ENCODE results near the gene ZNF311.
"Not testable (repeated sequence)": the region's sequence is repeated elsewhere in the genome, so short reads cannot be mapped to it uniquely, and the experiment has no call there.

Gene ZNF311

DNA sequence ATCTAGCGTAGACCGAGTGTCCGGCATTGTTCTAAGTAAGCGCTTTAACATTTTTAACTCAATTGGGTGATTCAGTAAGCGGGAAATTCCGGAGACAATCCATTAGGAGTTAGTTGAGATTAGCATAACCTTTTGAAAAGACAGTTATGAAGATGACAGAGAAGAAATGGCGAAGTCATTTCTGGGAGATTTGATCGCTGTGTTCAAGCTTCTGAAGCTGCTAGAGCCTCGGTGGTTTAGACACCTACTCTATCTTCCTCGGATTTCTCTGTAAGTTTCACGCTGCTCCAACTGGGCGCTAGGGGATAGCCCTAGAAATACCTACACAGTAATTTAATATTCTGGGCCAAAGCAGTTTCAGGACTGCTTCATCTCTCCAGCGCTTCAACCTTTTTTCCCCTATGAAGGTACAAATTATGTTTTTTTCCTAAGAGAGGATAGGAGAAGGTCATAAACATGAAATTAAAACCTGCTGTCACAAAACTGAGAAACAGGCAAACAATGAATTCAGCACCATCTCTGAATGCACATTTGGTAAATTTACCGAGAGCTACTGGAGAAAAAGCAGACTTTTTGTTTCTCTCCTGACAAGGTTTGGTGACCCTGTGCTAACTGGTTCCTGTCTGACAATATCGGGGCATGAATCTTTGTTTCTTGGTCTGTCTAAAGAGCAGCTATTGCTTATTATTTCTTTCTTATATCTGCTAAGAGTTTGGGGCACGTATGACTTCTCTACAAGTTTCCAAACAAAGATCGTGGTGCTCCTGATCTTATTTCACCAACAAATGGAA is 22.4 kb downstream of the ZNF311 start:
- DNase-seq = peak; percentile 88

DNA sequence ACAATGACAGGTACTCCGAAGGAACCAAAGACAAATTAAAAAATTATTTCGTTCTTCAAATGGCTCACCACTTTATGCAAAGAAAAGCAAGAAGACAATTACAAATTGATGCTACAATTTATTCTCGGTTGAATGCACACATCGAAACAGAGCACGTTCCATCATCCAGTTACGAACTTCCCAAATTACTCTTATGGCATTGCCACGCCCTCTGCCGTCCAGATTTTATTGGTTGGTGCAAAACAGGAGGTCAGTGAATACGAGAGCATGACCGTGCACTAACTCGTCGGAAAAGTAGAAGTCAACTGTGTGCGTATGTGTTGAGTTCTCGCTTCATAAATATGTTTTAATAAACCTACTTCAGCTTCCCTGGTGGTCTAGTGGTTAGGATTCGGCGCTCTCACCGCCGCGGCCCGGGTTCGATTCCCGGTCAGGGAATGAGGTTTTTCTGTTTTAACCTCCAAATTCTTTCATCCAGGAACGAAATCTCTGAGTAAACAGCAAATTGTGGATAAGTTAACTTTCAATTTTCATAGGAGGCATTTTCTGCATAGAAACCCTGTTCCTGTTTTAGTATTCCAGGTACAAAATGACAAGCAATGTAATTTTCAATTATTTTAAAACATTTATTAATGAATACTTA is 23.2 kb downstream of the ZNF311 start:
- DNase-seq = peak; percentile 95

DNA sequence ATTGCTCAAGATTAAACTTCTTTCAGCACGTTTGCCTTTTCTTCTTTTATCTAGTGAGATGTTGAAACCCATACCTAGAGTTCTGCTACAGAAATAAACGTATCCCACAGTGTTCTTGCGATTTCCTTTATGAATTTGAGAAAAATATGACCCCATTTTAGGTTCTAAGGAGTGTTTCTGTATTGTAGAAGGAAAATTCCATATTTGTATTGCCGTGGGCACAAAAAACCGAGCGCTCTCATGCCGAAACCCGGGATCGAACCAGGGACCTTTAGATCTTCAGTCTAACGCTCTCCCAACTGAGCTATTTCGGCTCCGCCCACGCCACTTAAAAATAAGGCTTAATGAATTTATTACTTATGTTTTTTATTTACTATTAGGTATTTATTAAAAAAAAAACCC is 23.7 kb downstream of the ZNF311 start:
- peak; percentile 88 for DNase-seq

DNA sequence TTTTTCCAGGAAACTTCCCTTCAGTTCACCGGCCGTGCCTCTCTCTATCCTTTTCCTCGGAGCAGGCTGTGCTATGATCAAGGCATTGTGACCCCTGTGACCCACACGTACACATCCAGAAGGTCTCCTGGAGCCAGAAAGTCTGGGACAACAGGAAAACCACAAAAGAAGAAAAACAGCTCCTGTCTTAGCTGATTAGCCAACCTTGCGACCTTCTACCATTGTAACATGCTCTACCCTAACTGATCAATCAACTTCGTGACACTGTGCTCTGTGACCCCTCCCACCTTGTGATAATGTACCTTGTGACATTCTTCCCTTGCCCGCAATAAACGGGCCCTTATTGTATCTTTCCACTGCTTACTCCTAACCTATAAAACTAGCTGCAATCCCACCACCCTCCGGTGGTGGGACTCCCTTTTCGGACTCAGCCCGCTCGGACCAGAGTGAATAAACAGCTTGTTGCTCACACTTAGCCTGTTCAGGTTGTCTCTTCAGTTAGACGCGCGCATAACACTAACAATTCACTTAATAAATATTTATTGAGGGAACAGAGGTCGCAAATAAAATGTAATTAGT is 24.2 kb downstream of the ZNF311 start:
- peak; percentile 97 for DNase-seq

DNA sequence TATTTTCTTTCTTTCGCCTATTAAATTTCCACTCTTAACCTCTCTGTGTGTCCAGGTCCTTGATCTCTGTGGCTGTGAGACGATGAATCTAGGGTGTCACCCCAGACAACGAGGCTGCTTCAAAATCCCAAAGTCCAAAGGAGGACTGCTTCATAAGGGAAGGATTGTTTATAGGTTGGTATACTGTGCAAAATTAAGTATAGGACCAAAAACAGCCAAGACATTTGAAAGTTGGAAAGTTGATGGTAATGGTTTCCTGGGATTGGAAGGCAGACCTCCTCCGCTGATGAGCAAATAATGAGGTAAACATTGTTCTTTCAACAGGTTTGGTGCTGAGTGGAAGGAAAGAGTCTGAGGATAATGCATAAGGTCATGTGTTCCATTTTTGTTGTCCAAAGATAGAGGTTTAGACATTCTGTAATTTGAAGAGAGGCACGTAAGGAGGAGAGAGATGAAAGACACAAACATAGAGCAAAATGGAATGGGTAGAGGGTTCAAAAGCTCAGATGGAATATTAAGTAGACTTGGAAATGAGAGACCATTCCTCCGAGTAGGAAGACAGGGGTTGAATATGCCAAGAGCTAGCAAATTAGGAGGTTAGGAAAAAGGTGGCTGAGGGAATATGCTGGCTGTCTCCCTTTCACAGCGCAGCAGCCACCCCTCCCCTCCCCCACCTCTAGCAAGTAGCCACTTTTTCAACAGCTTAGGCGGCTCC is 24.8 kb downstream of the ZNF311 start:
- no peak for DNase-seq

DNA sequence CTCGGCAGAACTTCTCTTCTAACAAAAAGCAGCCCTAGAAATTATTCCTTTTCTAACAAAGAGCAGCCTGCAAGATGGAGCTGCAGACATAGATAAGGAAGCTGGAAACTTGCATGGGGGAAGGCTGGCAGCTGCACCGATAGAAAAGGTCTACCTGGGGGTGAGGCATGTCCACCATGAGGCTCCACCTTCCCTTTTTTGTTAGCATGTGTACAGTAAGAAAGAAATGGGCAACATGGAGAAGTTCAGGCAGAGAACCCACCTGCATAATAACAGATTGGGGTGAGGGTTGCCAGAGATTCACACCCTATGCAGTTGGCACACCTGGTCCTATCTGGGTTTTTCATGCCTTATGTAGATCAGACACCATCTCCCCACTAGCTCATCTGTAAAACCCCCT is 25.4 kb downstream of the ZNF311 start:
- peak; percentile 61 for DNase-seq

DNA sequence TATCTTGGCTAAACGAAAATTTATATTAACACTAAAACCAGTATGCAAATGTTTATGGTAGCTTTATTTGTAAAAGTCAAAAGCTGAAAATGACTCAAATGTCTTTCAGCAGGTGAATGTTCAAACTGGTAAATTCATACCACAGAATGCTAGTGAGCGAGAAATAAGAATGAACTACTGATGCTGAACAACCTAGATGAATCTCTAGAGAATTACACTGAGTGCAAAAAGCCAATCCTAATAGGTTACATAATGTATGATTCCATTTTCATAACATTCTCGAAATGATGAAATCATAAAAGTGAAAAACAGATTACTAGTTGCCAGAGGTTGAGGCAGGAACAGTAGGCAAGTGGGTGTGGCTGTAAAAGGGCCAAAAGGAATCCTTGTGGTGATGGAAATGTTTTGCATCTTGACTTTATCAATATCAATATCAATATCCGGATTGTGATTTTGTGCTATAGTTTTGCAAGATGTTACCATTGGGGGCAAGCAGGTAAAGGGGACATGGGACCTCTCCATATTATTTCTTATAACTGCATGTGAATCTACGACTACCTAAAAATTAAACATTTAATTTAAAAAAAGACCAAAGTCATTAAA is 26.1 kb downstream of the ZNF311 start:
- DNase-seq = peak; percentile 35

DNA sequence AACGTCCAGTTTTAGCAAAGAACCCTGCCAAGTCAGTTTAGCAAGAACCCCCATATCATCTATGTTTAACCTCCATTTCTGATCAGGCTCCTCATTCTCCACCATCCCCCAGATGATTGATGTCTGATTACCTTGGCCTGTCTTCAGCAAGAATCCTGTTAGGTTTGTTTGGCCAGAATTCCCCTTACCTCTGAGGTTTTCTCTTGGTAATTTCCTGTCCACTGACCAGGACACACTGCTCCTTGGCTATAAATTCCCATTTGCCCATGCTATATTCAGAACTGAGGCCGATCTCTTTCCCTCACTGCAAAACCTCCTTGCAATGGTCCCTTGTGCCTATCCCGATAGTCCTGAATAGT is 27.0 kb downstream of the ZNF311 start:
- no peak for DNase-seq

- peak; percentile 79 for DNase-seq
Observed at GRCh38 chr6:28977341-28978132, 27.6 kb downstream of the ZNF311 start.

- DNase-seq = no peak
Observed at GRCh38 chr6:28976677-28977076, 28.4 kb downstream of the ZNF311 start.

DNA sequence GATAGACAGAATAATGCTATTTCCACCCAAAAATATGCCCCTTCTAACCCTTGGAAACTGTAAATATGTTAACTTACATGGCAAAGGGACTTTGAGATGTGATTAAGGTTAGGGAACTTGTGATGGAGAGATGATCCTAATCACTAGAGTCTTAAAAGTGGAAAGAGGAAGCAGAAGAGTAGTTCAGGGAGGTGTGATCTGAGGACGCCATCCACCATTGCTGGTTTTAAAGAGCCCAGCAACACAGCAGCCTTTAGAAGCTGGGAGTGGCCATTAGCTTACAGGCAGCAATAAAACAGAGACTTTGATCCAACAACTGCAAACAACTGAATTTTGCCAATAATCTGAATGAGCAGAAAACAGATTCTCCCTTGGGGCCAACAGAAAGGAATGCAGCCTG is 30.6 kb downstream of the ZNF311 start:
- DNase-seq = no peak

DNA sequence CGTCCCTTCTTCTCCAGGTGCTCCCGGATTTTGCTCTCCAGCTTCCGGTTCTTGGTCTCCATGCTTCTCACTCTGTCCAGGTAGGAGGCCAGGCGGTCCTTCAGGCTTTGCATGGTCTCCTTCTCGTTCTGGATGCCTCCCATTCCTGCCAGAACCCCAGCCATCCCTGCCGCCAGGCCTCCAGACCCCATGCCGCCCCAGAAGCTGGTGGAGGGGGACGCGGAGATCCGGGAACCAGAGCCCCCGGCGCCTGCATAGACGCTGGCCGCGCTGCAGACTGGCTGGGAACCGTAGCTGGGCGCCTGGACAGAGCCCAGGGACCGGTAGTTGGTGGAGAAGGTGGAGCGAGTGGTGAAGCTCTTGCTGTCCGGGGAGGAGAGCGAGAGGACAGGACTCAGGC is 35.1 kb downstream of the ZNF311 start:
- not testable (repeated sequence) for DNase-seq

DNA sequence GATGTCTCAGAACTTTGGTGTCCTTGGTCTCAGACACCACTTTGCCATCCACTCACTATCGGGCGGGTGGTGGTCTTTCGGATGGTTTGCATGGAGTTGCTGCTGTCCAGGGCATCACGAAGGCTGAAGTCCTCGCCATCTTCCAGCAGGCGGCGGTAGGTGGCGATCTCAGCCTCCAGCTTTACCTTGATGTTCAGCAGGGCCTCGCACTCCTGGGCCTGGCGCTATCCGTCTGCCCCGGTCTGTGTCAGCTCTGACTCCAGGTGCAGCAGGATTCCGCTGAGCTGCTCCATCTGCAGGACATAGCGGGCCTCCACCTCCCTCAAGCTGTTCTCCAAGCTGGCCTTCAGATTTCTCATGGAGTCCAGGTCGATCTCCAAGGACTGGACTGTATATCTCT is 36.0 kb downstream of the ZNF311 start:
- no peak for DNase-seq

DNA sequence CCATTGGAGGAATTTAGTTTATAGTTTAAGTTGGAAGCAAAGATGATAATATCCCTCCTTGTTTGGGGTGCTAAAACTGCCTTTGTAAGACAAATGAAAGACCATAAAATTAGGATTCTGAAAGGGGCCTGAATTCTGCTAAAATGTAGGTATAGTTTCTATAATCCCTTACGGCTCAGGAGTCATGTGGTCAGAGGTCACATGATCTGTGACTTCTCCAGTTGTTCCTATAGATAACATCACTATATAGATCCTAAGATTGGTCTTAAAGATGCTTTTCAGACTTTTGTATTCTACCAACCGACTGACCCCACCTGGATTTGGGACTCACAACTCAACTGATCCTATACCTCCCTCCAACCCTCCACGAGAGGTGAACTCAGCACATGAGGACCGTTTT is 36.6 kb downstream of the ZNF311 start:
- no peak for DNase-seq

- no peak for DNase-seq
Observed at GRCh38 chr6:28965706-28966105, 39.4 kb downstream of the ZNF311 start.

DNA sequence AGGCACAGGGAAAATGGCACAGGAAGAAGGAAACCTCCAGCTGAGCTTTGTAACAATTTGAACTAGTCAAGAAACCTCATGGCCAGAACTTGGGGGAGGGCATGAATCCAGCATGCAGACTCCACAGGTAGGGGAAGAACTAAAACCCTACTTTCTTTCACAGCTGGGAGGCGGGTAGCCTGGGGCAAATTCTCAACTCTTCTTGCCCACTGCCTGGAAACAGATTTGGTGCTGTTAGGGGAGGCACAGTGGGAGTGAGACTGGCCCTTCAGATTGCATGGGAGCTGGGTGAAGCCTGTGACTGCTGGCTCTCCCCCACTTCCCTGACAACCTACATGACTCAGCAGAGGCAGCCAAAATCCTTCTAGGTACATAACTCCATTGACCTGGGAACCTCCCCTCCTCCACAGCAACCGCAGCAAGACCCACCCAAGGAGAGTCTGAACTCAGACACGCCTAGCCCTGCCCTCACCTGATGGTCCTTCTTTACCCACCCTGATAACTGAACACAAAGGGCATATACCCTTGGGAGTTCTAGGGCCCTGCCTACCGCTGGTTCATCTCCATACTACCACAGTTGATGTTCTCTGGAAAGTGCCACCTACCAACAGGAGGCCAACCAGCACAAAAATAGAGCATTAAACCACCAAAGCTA is 44.1 kb downstream of the ZNF311 start:
- peak; percentile 32 for DNase-seq

DNA sequence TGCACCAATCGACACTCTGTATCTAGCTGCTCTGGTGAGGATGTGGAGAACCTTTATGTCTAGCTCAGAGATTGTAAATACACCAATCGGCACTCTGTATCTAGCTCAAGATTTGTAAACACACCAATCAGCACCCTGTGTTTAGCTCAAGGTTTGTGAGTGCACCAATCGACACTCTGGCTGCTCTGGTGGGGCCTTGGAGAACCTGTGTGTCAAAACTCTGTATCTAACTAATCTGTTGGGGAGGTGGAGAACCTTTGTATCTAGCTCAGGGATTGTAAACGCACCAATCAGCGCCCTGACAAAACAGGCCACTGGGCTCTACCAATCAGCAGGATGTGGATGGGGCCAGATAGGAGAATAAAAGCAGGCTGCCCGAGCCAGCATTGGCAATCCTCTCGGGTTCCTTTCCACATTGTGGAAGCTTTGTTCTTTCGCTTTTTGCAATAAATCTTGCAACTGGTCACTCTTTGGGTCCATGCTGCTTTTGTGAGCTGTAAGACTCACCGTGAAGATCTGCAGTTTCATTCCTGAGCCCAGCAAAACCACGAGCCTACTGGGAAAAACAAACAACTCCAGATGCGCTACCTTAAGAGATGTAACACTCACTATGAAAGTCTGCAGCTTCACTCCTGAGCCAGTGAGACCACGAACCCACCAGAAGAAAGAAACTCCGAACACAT is 46.4 kb downstream of the ZNF311 start:
- not testable (repeated sequence) for DNase-seq

- DNase-seq = not testable (repeated sequence)
Observed at GRCh38 chr6:28957795-28958314, 47.3 kb downstream of the ZNF311 start.

DNA sequence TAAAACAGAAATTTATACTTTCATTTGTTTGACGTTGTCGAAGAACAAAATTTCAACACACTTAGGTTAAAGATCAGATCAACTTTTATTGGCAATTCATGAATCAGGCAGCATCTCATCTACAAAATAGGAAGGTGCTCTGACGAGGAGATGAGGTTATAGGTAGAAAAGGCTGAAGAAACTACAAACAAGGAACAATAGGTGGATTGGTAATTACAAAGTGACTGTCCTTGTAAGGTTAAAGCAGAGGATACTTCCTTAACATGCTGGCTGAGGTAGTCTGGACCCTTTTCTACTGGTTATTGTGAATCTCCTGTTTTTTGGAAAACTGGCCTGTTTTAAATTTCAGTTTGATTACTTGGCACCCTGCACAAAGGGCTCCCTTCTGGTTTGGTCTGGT is 48.8 kb downstream of the ZNF311 start:
- DNase-seq = no peak

- peak; percentile 47 for DNase-seq
Observed at GRCh38 chr6:28953585-28954258, 51.4 kb downstream of the ZNF311 start.
